HCT116 (cell line): ENCODE measurements around the gene TRPV4. TPM values are rescaled to one million over a fixed set of nuclear protein-coding genes. Genes with fewer than 3 reads are reported as not detected.

Source experiments
- ATAC-seq: fragments of 200-7000 bp; cut with Tn5 transposase; 2 replicates; pipeline ENCODE4 v1.9.1; 2020; ENCODE audit warnings: mild to moderate bottlenecking, moderate library complexity
- BruUV-seq: library from RNA; stranded (reverse); fragments of 400-500 nt; replicated peaks from 2 replicates; lab custom pipeline; 2021; lab: Mats Ljungman, UMichigan
- CTCF ChIA-PET: fragments of 300-600 bp; sonication (Branson Sonifier 250); formaldehyde crosslinking; loops from one replicate; lab custom pipeline; 2021; ENCODE audit warnings: antibody characterized with exemption; lab: Charles Lee
- POLR2A ChIA-PET: fragments of 300-600, 350-600 bp; sonication (Branson Sonifier 250); formaldehyde crosslinking; loops from one replicate; lab custom pipeline; 2021; ENCODE audit warnings: antibody characterized with exemption; lab: Charles Lee
- RAD21 ChIA-PET, 2 experiments: fragments of 300-600 bp; sonication (Branson Sonifier 250); formaldehyde crosslinking; loops; one replicate each; lab custom pipeline; 2023; ENCODE audit warnings: low total read pairs in 2 of 2; ENCODE audit not compliant: uncharacterized antibody in 2 of 2, unreplicated experiment in 2 of 2, low non-redundant PET in 1 of 2; lab: Charles Lee
- DNase-seq: peaks from one replicate; pipeline ENCODE4 v3.0.0-alpha.2; 2010; ENCODE audit warnings: low read depth, low spot score
- H2AFZ ChIP-seq: fragments of 200-600 bp; shearing (Covaris generic), sonication (generic); 2 replicates; pipeline ENCODE4 v1.6.1; 2017; ENCODE audit warnings: low read depth, mixed run types, mixed read lengths, antibody characterized with exemption, low read length; ENCODE audit not compliant: poor library complexity, severe bottlenecking
- H3K27ac ChIP-seq: 2 replicates; pipeline ENCODE4 v1.5.1; 2012; ENCODE audit warnings: low read depth, low read length
- H3K27me3 ChIP-seq: fragments of 200-600 bp; sonication (generic); 2 replicates; pipeline ENCODE4 v1.6.1; 2016; ENCODE audit warnings: mixed run types, low read length, mixed read lengths; ENCODE audit not compliant: insufficient read depth
- H3K36me3 ChIP-seq, 2 experiments: fragments of 200-500 bp in 1 of 2; fragments of 200-600 bp in 1 of 2; sonication (Bioruptor generic) in 1 of 2; sonication (generic) in 1 of 2; 2 replicates each; pipeline versions ENCODE4 v1.5.1 to v1.6.1; 2014 to 2016; ENCODE audit warnings: low read length in 2 of 2, inconsistent platforms in 1 of 2, mixed read lengths in 1 of 2, mixed run types in 1 of 2; ENCODE audit not compliant: insufficient read depth in 2 of 2, control insufficient read depth in 1 of 2
- H3K4me1 ChIP-seq, 2 experiments: fragments of 200-600 bp in 1 of 2; sonication (generic) in 1 of 2; 2 replicates each; pipeline versions ENCODE4 v1.5.1 to v1.6.1; 2012 to 2017; ENCODE audit warnings: low read length in 2 of 2, inconsistent platforms in 1 of 2, mild to moderate bottlenecking in 1 of 2, mixed read lengths in 1 of 2, mixed run types in 1 of 2, moderate library complexity in 1 of 2; ENCODE audit not compliant: insufficient read depth in 2 of 2, control insufficient read depth in 1 of 2
- H3K4me2 ChIP-seq: fragments of 200-600 bp; sonication (generic); 2 replicates; pipeline ENCODE4 v1.6.1; 2017; ENCODE audit warnings: mixed run types, low read length, mixed read lengths
- H3K4me3 ChIP-seq, 2 experiments: fragments of 200-600 bp in 1 of 2; sonication (generic) in 1 of 2; replicated peaks in 1 of 2; 2 replicates each; pipeline ENCODE4 v1.5.1; 2011 to 2016; ENCODE audit warnings: low read length in 2 of 2, control low read depth in 1 of 2, low read depth in 1 of 2, mild to moderate bottlenecking in 1 of 2, mixed read lengths in 1 of 2, mixed run types in 1 of 2
- H3K79me2 ChIP-seq: fragments of 200-600 bp; sonication (generic); 2 replicates; pipeline ENCODE4 v1.6.1; 2017; ENCODE audit warnings: mild to moderate bottlenecking, mixed run types, low read length, moderate library complexity, mixed read lengths; ENCODE audit not compliant: insufficient read depth
- H3K9ac ChIP-seq: fragments of 200-600 bp; sonication (generic); 2 replicates; pipeline ENCODE4 v1.6.1; 2016; ENCODE audit warnings: low read length, mixed read lengths
- H3K9me2 ChIP-seq: fragments of 200-600 bp; sonication (generic), shearing (Covaris generic); 2 replicates; pipeline ENCODE4 v1.6.1; 2017; ENCODE audit warnings: mixed run types, mild to moderate bottlenecking, moderate library complexity; ENCODE audit not compliant: insufficient read depth
- H3K9me3 ChIP-seq, 2 experiments: fragments of 200-500 bp in 1 of 2; fragments of 200-600 bp in 1 of 2; sonication (Bioruptor generic) in 1 of 2; sonication (generic) in 1 of 2; 2 replicates each; pipeline ENCODE4 v1.6.1; 2014 to 2017; ENCODE audit warnings: low read length in 2 of 2, mixed read lengths in 2 of 2, inconsistent platforms in 1 of 2, low read depth in 1 of 2, mild to moderate bottlenecking in 1 of 2, mixed run types in 1 of 2, moderate library complexity in 1 of 2; ENCODE audit not compliant: control insufficient read depth in 1 of 2, insufficient read depth in 1 of 2
- H4K20me1 ChIP-seq: fragments of 200-600 bp; sonication (generic), shearing (Covaris generic); 2 replicates; pipeline ENCODE4 v1.6.1; 2017; ENCODE audit warnings: mixed run types, mild to moderate bottlenecking, moderate library complexity; ENCODE audit not compliant: insufficient read depth
- CBX3 ChIP-seq: IDR thresholded peaks from 2 replicates; pipeline ENCODE4 v1.6.1; 2012; ENCODE audit warnings: low read depth
- CEBPB ChIP-seq: IDR thresholded peaks from 2 replicates; pipeline ENCODE4 v1.6.1; 2012; ENCODE audit warnings: low read depth
- ELF1 ChIP-seq: IDR thresholded peaks from 2 replicates; pipeline ENCODE4 v1.6.1; 2012; ENCODE audit warnings: low read depth, borderline replicate concordance
- EZH2 ChIP-seq: fragments of 200-600 bp; sonication (generic); IDR thresholded peaks from 2 replicates; pipeline ENCODE4 v1.6.1; 2017; ENCODE audit warnings: antibody characterized with exemption, mixed run types
- EZH2phosphoT487 ChIP-seq: fragments of 200-600 bp; IDR thresholded peaks from 2 replicates; pipeline ENCODE4 v1.6.1; 2018; ENCODE audit warnings: antibody characterized with exemption, borderline replicate concordance
- MAX ChIP-seq: IDR thresholded peaks from 2 replicates; pipeline ENCODE4 v1.6.1; 2012
- POLR2A ChIP-seq: IDR thresholded peaks from 2 replicates; pipeline ENCODE4 v1.7.0; 2011; ENCODE audit warnings: borderline replicate concordance; ENCODE audit not compliant: insufficient read depth, insufficient read length; ENCODE audit errors: extremely low read depth
- RAD21 ChIP-seq: IDR thresholded peaks from 2 replicates; pipeline ENCODE4 v1.6.1; 2012; ENCODE audit warnings: low read depth, mild to moderate bottlenecking
- REST ChIP-seq: IDR thresholded peaks from 2 replicates; pipeline ENCODE4 v1.6.1; 2012; ENCODE audit warnings: low read depth
- SIN3A ChIP-seq: IDR thresholded peaks from 2 replicates; pipeline ENCODE4 v1.6.1; 2012; ENCODE audit warnings: low read depth
- SRF ChIP-seq: IDR thresholded peaks from 2 replicates; pipeline ENCODE4 v1.6.1; 2012; ENCODE audit warnings: low read depth
- TCF7L2 ChIP-seq: IDR thresholded peaks from 2 replicates; pipeline ENCODE4 v1.7.0; 2011; ENCODE audit warnings: borderline replicate concordance, inconsistent platforms; ENCODE audit not compliant: insufficient read depth, insufficient read length; ENCODE audit errors: extremely low read depth
- YY1 ChIP-seq: IDR thresholded peaks from 2 replicates; pipeline ENCODE4 v1.6.1; 2011; ENCODE audit warnings: low read length, low read depth, moderate library complexity, mild to moderate bottlenecking; ENCODE audit not compliant: insufficient replicate concordance; ENCODE audit errors: extremely low read depth
- ZNF274 ChIP-seq: fragments of 200-500 bp; sonication (Bioruptor generic); IDR thresholded peaks from 2 replicates; pipeline ENCODE4 v1.6.1; 2014; ENCODE audit warnings: mild to moderate bottlenecking, low read depth, low read length, inconsistent platforms
- intact Hi-C: fragments of 100-400 bp; cut with micrococcal nuclease; formaldehyde crosslinking; loops from 2 replicates; pipeline ENCODE4 v1.10.0; 2022
- total RNA-seq: library from RNA; stranded (reverse); gene quantifications from one replicate; pipeline ENCODE4 v1.2.1, GENCODE V29; 2021; ENCODE audit not compliant: unreplicated experiment
- TF ChIP-seq, protein P1 (sequence below): IDR thresholded peaks from 2 replicates; pipeline ENCODE4 v1.6.1; 2012
- TF ChIP-seq, protein P2 (sequence below), 3 experiments: fragments of 200-600 bp in 1 of 3; sonication (generic) in 1 of 3; IDR thresholded peaks in 2 of 3; conservative IDR thresholded peaks in 1 of 3; 2 replicates each; pipeline ENCODE4 v1.5.1; 2012 to 2017; ENCODE audit warnings: low read depth in 2 of 3, low read length in 2 of 3, antibody characterized with exemption in 1 of 3, borderline replicate concordance in 1 of 3, control low read depth in 1 of 3, mild to moderate bottlenecking in 1 of 3, mixed read lengths in 1 of 3, mixed run types in 1 of 3, moderate library complexity in 1 of 3; ENCODE audit not compliant: insufficient read depth in 1 of 3
- TF ChIP-seq, protein P3 (sequence below): IDR thresholded peaks from 2 replicates; pipeline ENCODE4 v1.6.1; 2011; ENCODE audit warnings: mild to moderate bottlenecking, low read length, moderate library complexity; ENCODE audit not compliant: insufficient replicate concordance; ENCODE audit errors: extremely low read depth

TRPV4 gene
- total RNA-seq, 1 experiment from 2014 or later = 0.54 TPM

DNA sequence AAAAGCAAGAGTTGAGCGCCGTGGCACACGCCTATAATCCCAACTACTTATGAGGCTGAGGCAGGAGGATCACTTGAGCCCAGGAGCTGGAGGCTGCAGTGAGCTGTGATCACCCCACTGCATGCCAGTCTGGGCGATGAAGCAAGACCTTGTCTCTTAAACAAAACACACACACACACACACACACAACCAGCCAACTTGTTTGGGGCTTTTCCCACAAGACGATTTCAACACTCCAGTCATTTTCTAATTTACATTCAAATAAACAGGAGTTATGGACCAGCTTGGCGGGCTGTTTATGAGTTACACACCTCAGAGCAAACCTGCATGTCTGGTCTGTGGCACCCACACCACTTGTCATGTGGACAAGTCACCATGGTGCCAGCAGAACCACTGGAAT is 40.5 kb upstream of the TRPV4 start:
- peaks cover 11 to 16% of the 10 kb centered on the region in 2 experiments for H3K4me1 ChIP-seq
- RAD21 ChIA-PET = no interaction called here

More for the DNA sequence above, 40.5 kb upstream of the TRPV4 start:
- peaks cover 23% of the 10 kb centered on the region for H3K79me2 ChIP-seq
- H3K27me3 ChIP-seq = no peaks in the 10 kb centered on the region
- intact Hi-C loops = no loop called here
- H3K9me2 ChIP-seq = no peaks in the 10 kb centered on the region
- CTCF ChIA-PET = no interaction called here
- ATAC-seq (no peak), DNase-seq (no peak)
- H3K9me3 ChIP-seq = no peaks in the 10 kb centered on the region
- H3K9ac ChIP-seq = no peak overlapping the region
- H3K27ac ChIP-seq = no peak overlapping the region
- no peak for TF ChIP-seq EZH2phosphoT487
- TF ChIP-seq CBX3 = no peak
- no peak for TF ChIP-seq RAD21
- TF ChIP-seq EZH2 = no peak
- TF ChIP-seq YY1 = no peak
- no peak for TF ChIP-seq ZNF274
- TF ChIP-seq, protein P1, sequence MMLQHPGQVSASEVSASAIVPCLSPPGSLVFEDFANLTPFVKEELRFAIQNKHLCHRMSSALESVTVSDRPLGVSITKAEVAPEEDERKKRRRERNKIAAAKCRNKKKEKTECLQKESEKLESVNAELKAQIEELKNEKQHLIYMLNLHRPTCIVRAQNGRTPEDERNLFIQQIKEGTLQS = no peak
- TF ChIP-seq, protein P2, sequence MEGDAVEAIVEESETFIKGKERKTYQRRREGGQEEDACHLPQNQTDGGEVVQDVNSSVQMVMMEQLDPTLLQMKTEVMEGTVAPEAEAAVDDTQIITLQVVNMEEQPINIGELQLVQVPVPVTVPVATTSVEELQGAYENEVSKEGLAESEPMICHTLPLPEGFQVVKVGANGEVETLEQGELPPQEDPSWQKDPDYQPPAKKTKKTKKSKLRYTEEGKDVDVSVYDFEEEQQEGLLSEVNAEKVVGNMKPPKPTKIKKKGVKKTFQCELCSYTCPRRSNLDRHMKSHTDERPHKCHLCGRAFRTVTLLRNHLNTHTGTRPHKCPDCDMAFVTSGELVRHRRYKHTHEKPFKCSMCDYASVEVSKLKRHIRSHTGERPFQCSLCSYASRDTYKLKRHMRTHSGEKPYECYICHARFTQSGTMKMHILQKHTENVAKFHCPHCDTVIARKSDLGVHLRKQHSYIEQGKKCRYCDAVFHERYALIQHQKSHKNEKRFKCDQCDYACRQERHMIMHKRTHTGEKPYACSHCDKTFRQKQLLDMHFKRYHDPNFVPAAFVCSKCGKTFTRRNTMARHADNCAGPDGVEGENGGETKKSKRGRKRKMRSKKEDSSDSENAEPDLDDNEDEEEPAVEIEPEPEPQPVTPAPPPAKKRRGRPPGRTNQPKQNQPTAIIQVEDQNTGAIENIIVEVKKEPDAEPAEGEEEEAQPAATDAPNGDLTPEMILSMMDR (IDR thresholded peaks at IDR 0.05 in 2 of 3, conservative IDR thresholded peaks at IDR 0.05 in 1 of 3; ENCODE audit: borderline replicate concordance in 1 of 3, insufficient read depth in 1 of 3, low read depth in 2 of 3, low read length in 2 of 3) = no peak
- TF ChIP-seq ELF1 = no peak
- no peak for TF ChIP-seq SIN3A
- no peak for TF ChIP-seq MAX
- TF ChIP-seq, protein P3, sequence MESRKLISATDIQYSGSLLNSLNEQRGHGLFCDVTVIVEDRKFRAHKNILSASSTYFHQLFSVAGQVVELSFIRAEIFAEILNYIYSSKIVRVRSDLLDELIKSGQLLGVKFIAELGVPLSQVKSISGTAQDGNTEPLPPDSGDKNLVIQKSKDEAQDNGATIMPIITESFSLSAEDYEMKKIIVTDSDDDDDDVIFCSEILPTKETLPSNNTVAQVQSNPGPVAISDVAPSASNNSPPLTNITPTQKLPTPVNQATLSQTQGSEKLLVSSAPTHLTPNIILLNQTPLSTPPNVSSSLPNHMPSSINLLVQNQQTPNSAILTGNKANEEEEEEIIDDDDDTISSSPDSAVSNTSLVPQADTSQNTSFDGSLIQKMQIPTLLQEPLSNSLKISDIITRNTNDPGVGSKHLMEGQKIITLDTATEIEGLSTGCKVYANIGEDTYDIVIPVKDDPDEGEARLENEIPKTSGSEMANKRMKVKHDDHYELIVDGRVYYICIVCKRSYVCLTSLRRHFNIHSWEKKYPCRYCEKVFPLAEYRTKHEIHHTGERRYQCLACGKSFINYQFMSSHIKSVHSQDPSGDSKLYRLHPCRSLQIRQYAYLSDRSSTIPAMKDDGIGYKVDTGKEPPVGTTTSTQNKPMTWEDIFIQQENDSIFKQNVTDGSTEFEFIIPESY = no peak
- TF ChIP-seq REST = no peak
- TF ChIP-seq SRF = no peak
- TF ChIP-seq TCF7L2 = no peak
- TF ChIP-seq POLR2A = no peak
- no peak for TF ChIP-seq CEBPB
- no peak overlapping the region for H2AFZ ChIP-seq
- H3K4me3 ChIP-seq = no peak overlapping the region
- POLR2A ChIA-PET = no interaction called here
- no TSS peak for BruUV-seq
- H4K20me1 ChIP-seq = no peaks in the 10 kb centered on the region
- no peaks in the 10 kb centered on the region for H3K36me3 ChIP-seq
- no peak overlapping the region for H3K4me2 ChIP-seq
